K562 (cell line): Measurements from ENCODE around the gene KCNK6. TPM values are rescaled to one million over a fixed set of nuclear protein-coding genes. Genes with fewer than 3 reads are reported as not detected.

Experiments used
- FIP1L1 ChIP-seq: fragments of 200-400 bp; formaldehyde crosslinking; IDR thresholded peaks from 2 replicates; pipeline ENCODE4 v1.6.1; 2018; ENCODE audit warnings: mild to moderate bottlenecking, low read depth, low read length; ENCODE audit not compliant: poor library complexity, severe bottlenecking
- IRF2 ChIP-seq: sonication (generic); formaldehyde crosslinking; IDR thresholded peaks from 2 replicates; pipeline ENCODE4 v1.8.1; 2022; ENCODE audit warnings: mild to moderate bottlenecking, missing genetic modification reagents
- KLF16 ChIP-seq: IDR thresholded peaks from 2 replicates; pipeline ENCODE4 v1.6.1; 2016; ENCODE audit warnings: antibody characterized with exemption
- MECOM ChIP-seq: fragments of 250-450 bp; sonication (Bioruptor Pico); IDR thresholded peaks from 2 replicates; pipeline ENCODE4 v1.8.0; 2022; ENCODE audit warnings: inconsistent platforms
- MYNN ChIP-seq, 2 experiments: sonication (generic); formaldehyde crosslinking in 1 of 2; IDR thresholded peaks; 2 replicates each; pipeline versions ENCODE4 v1.5.0 to v1.6.1; 2016 to 2020; ENCODE audit warnings: antibody characterized with exemption in 1 of 2, missing genetic modification reagents in 1 of 2
- PBX2 ChIP-seq, 2 experiments: IDR thresholded peaks in 1 of 2; conservative IDR thresholded peaks in 1 of 2; 2 replicates each; pipeline ENCODE4 v1.6.1; 2016; ENCODE audit warnings: low read depth in 2 of 2, mild to moderate bottlenecking in 1 of 2, missing compliant biosample characterization in 1 of 2, missing genetic modification characterization in 1 of 2, moderate library complexity in 1 of 2
- PTRF ChIP-seq: fragments of 450-650 bp; IDR thresholded peaks from 2 replicates; pipeline ENCODE4 v1.6.1; 2016; ENCODE audit warnings: mild to moderate bottlenecking, missing genetic modification characterization, missing compliant biosample characterization
- PURB ChIP-seq: sonication (generic); formaldehyde crosslinking; IDR thresholded peaks from 2 replicates; pipeline ENCODE4 v1.9.0; 2021; ENCODE audit warnings: low read depth, mild to moderate bottlenecking, missing genetic modification reagents
- SFPQ ChIP-seq: fragments of 200-400 bp; formaldehyde crosslinking; IDR thresholded peaks from 2 replicates; pipeline ENCODE4 v1.6.1; 2017; ENCODE audit warnings: mild to moderate bottlenecking, low read depth, low read length, moderate library complexity
- SMARCA5 ChIP-seq: fragments of 450-650 bp; IDR thresholded peaks from 2 replicates; pipeline ENCODE4 v1.6.1; 2016
- SRSF1 ChIP-seq: fragments of 200-400 bp; formaldehyde crosslinking; IDR thresholded peaks from 2 replicates; pipeline ENCODE4 v1.6.1; 2017; ENCODE audit warnings: mild to moderate bottlenecking, low read depth, low read length, moderate library complexity
- TBL1XR1 ChIP-seq, 2 experiments: IDR thresholded peaks; 2 replicates each; pipeline ENCODE4 v1.6.1; 2012; ENCODE audit warnings: improper control_type of control experiment in 2 of 2, low read length in 2 of 2, mild to moderate bottlenecking in 1 of 2
- TSC22D4 ChIP-seq: fragments of 450-650 bp; IDR thresholded peaks from 2 replicates; pipeline ENCODE4 v1.6.1; 2016; ENCODE audit warnings: missing genetic modification characterization, missing biosample characterization, control low read depth
- U2AF1 ChIP-seq: fragments of 200-400 bp; formaldehyde crosslinking; optimal IDR thresholded peaks from 2 replicates; pipeline ENCODE3; 2017; ENCODE audit warnings: mild to moderate bottlenecking, low read depth, low read length, moderate library complexity
- ZC3H8 ChIP-seq: fragments of 450-650 bp; IDR thresholded peaks from 2 replicates; pipeline ENCODE4 v1.6.1; 2017
- ZNF184 ChIP-seq: sonication (generic); formaldehyde crosslinking; IDR thresholded peaks from 2 replicates; pipeline ENCODE4 v1.5.0; 2020; ENCODE audit warnings: missing genetic modification reagents
- ZNF239 ChIP-seq: fragments of 250-450 bp; sonication (Bioruptor Pico); IDR thresholded peaks from 2 replicates; pipeline ENCODE4 v1.4.0; 2020; ENCODE audit warnings: mild to moderate bottlenecking
- ZNF561 ChIP-seq: fragments of 450-650 bp; formaldehyde crosslinking; conservative IDR thresholded peaks from 2 replicates; pipeline ENCODE4 v1.4.0; 2020; ENCODE audit warnings: mild to moderate bottlenecking, moderate library complexity
- polyA plus RNA-seq, 8 experiments: library from polyadenylated mRNA; depleted of rRNA in 4 of 8; stranded (reverse) in 5 of 8; unstranded in 3 of 8; fragments of >200 nt; fragmentation: Nextera tagmentation in 2 of 8; fragmentation: Illumina TruSeq in 1 of 8; extraction: Ambion mirVana in 2 of 8; extraction: Trizol in 1 of 8; gene quantifications; 2 replicates each; pipeline versions ENCODE4 v1.2.1 to v1.2.3, GENCODE V29; 2011 to 2014; ENCODE audit warnings: inconsistent platforms in 1 of 8, missing spikeins in 1 of 8
- total RNA-seq, 7 experiments: library from RNA; depleted of rRNA in 6 of 7; stranded (reverse); fragments of >200 nt in 6 of 7; fragmentation: Illumina TruSeq in 2 of 7; extraction: Trizol in 2 of 7; gene quantifications; 2 replicates each; pipeline versions ENCODE4 v1.2.1 to v1.2.3, GENCODE V29; 2011 to 2021; ENCODE audit warnings: low replicate concordance in 1 of 7
- TF ChIP-seq, protein P1 (sequence below): fragments of 250-450 bp; sonication (Bioruptor Pico); IDR thresholded peaks from 2 replicates; pipeline ENCODE4 v1.4.0; 2020; ENCODE audit warnings: borderline replicate concordance
- TF ChIP-seq, protein P2 (sequence below): IDR thresholded peaks from 3 replicates; pipeline ENCODE4 v1.6.1; 2011; ENCODE audit warnings: borderline replicate concordance, mild to moderate bottlenecking; ENCODE audit not compliant: insufficient read length, insufficient read depth

The KCNK6 gene
- total and polyA plus RNA-seq, 9 of the 15 experiments (the other 6 are each of a cell fraction or from before 2014, with no cell fraction given): 0.05 to 0.42 (median 0.15) TPM

- TF ChIP-seq, protein P1, sequence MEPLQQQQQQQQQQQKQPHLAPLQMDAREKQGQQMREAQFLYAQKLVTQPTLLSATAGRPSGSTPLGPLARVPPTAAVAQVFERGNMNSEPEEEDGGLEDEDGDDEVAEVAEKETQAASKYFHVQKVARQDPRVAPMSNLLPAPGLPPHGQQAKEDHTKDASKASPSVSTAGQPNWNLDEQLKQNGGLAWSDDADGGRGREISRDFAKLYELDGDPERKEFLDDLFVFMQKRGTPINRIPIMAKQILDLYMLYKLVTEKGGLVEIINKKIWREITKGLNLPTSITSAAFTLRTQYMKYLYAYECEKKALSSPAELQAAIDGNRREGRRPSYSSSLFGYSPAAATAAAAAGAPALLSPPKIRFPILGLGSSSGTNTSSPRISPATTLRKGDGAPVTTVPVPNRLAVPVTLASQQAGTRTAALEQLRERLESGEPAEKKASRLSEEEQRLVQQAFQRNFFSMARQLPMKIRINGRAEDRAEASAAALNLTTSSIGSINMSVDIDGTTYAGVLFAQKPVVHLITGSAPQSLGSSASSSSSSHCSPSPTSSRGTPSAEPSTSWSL (CRISPR knock-in tag): no peak
- TF ChIP-seq MECOM (CRISPR knock-in tag) (no peak), ZNF239 (CRISPR knock-in tag) (no peak), PURB (CRISPR knock-in tag) (no peak), KLF16 (no peak), TBL1XR1 (IDR thresholded peaks at IDR 0.05; ENCODE audit: low read length in 2 of 2) (0 out of 4 replicates have a peak, but pooled peaks of 1 of the 2 experiments have one; percentile 22), ZNF561 (CRISPR knock-in tag) (no peak), U2AF1 (no peak), TSC22D4 (tag) (no peak), PTRF (tag) (no peak), MYNN (IDR thresholded peaks at IDR 0.05) (0 out of 2 replicates have a peak, but pooled peaks have one; percentile 12), MYNN (CRISPR knock-in tag; IDR thresholded peaks at IDR 0.05) (no peak), ZNF184 (CRISPR knock-in tag) (no peak), SRSF1 (no peak), FIP1L1 (no peak), ZC3H8 (no peak), PBX2 (CRISPR knock-in tag; IDR thresholded peaks at IDR 0.05; ENCODE audit: low read depth) (peak; percentile 68), PBX2 (tag; conservative IDR thresholded peaks at IDR 0.05; ENCODE audit: low read depth) (peak; percentile 64), IRF2 (CRISPR knock-in tag) (no peak), SFPQ (no peak), SMARCA5 (peak; percentile 46; the same call in 1 of the 2 replicates)
- TF ChIP-seq, protein P2, sequence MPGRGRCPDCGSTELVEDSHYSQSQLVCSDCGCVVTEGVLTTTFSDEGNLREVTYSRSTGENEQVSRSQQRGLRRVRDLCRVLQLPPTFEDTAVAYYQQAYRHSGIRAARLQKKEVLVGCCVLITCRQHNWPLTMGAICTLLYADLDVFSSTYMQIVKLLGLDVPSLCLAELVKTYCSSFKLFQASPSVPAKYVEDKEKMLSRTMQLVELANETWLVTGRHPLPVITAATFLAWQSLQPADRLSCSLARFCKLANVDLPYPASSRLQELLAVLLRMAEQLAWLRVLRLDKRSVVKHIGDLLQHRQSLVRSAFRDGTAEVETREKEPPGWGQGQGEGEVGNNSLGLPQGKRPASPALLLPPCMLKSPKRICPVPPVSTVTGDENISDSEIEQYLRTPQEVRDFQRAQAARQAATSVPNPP: no peak
Measured at GRCh38 chr19:38315657-38316476, 3.8 kb upstream of the KCNK6 start, which contains the start of gene YIF1B (continued).
